GM23338 (cell line): ENCODE measurements around the gene DCLK3. TPM values are rescaled to one million over a fixed set of nuclear protein-coding genes. Genes with fewer than 3 reads are reported as not detected.

Experiments
- ATAC-seq: fragments of 200-7000 bp; cut with Tn5 transposase; 3 replicates; pipeline ENCODE4 v1.9.1; 2020
- DNase-seq: peaks from one replicate; pipeline ENCODE4 v3.0.0-alpha.2; 2015; ENCODE audit warnings: low spot score
- H2AFZ ChIP-seq: fragments of 200-600 bp; sonication (generic); 2 replicates; pipeline ENCODE4 v1.8.0; 2016; ENCODE audit warnings: antibody characterized with exemption, mild to moderate bottlenecking, moderate library complexity
- H3F3A ChIP-seq: fragments of 200-600 bp; sonication (generic); replicated peaks from 2 replicates; pipeline ENCODE4 v1.8.0; 2017; ENCODE audit warnings: antibody characterized with exemption, mixed run types, low read depth
- H3K27ac ChIP-seq: fragments of 200-600 bp; sonication (generic); 2 replicates; pipeline ENCODE4 v1.6.1; 2016; ENCODE audit warnings: low read depth
- H3K27me3 ChIP-seq: fragments of 200-600 bp; sonication (generic); 2 replicates; pipeline ENCODE4 v1.8.0; 2016; ENCODE audit warnings: mild to moderate bottlenecking, mixed run types, moderate library complexity; ENCODE audit not compliant: insufficient read depth
- H3K36me3 ChIP-seq: fragments of 200-600 bp; sonication (generic); 2 replicates; pipeline ENCODE4 v1.8.0; 2016; ENCODE audit warnings: mild to moderate bottlenecking; ENCODE audit not compliant: insufficient read depth
- H3K4me1 ChIP-seq: fragments of 200-600 bp; sonication (generic); 2 replicates; pipeline ENCODE4 v1.8.0; 2016; ENCODE audit warnings: mild to moderate bottlenecking, moderate library complexity; ENCODE audit not compliant: insufficient read depth
- H3K4me2 ChIP-seq: fragments of 200-600 bp; sonication (generic); 2 replicates; pipeline ENCODE4 v1.7.1; 2017; ENCODE audit warnings: mixed run types
- H3K4me3 ChIP-seq: fragments of 200-600 bp; sonication (generic); 2 replicates; pipeline ENCODE4 v1.6.1; 2016; ENCODE audit warnings: mixed run types
- H3K79me2 ChIP-seq: fragments of 200-600 bp; sonication (generic); replicated peaks from 2 replicates; pipeline ENCODE4 v1.8.0; 2017; ENCODE audit warnings: mild to moderate bottlenecking; ENCODE audit not compliant: insufficient read depth
- H3K9me2 ChIP-seq: fragments of 200-600 bp; sonication (generic); 2 replicates; pipeline ENCODE4 v1.8.0; 2017; ENCODE audit not compliant: insufficient read depth
- H4K20me1 ChIP-seq: fragments of 200-600 bp; sonication (generic); replicated peaks from 2 replicates; pipeline ENCODE4 v1.8.0; 2017; ENCODE audit warnings: mild to moderate bottlenecking; ENCODE audit not compliant: insufficient read depth
- H3K27ac Mint-ChIP-seq: 2 replicates; pipeline ENCODE4 v1.8.0; 2020; ENCODE audit warnings: inconsistent platforms, mild to moderate bottlenecking, moderate library complexity, mixed read lengths
- H3K27me3 Mint-ChIP-seq: 3 replicates; pipeline ENCODE4 v1.8.0; 2022; ENCODE audit warnings: low read depth, mild to moderate bottlenecking, moderate library complexity, mixed read lengths, inconsistent platforms; ENCODE audit not compliant: insufficient read depth, poor library complexity
- H3K36me3 Mint-ChIP-seq: 3 replicates; pipeline ENCODE4 v1.8.0; 2021; ENCODE audit warnings: low read depth, mild to moderate bottlenecking, inconsistent platforms, moderate library complexity, mixed read lengths
- H3K4me1 Mint-ChIP-seq: 3 replicates; pipeline ENCODE4 v1.8.0; 2020; ENCODE audit warnings: mild to moderate bottlenecking, inconsistent platforms, mixed read lengths
- H3K4me3 Mint-ChIP-seq: 3 replicates; pipeline ENCODE4 v1.8.0; 2021; ENCODE audit warnings: moderate library complexity, mild to moderate bottlenecking, inconsistent platforms, mixed read lengths
- H3K9me3 Mint-ChIP-seq: 3 replicates; pipeline ENCODE4 v1.8.0; 2020; ENCODE audit warnings: moderate library complexity, mild to moderate bottlenecking, inconsistent platforms, mixed read lengths
- CREB1 ChIP-seq: fragments of 250-450 bp; sonication (Bioruptor Pico); IDR thresholded peaks from 2 replicates; pipeline ENCODE4 v1.5.0; 2020; ENCODE audit warnings: low read depth, mild to moderate bottlenecking, moderate library complexity
- CTCF ChIP-seq, 2 experiments: fragments of 200-600 bp in 1 of 2; sonication (generic) in 1 of 2; conservative IDR thresholded peaks; 2 replicates each; pipeline versions ENCODE4 v1.5.1 to v1.6.1; 2016 to 2017; ENCODE audit warnings: antibody characterized with exemption in 2 of 2, low read depth in 2 of 2, mild to moderate bottlenecking in 2 of 2, moderate library complexity in 1 of 2
- ETS1 ChIP-seq: IDR thresholded peaks from 2 replicates; pipeline ENCODE4 v1.6.1; 2016; ENCODE audit warnings: antibody characterized with exemption
- EZH2 ChIP-seq: fragments of 200-600 bp; sonication (generic); IDR thresholded peaks from one replicate; pipeline ENCODE4 v1.8.0; 2017; ENCODE audit warnings: antibody characterized with exemption, mild to moderate bottlenecking, low read depth; ENCODE audit not compliant: unreplicated experiment
- EZH2phosphoT487 ChIP-seq: fragments of 200-600 bp; sonication (generic); IDR thresholded peaks from one replicate; pipeline ENCODE4 v1.8.1; 2018; ENCODE audit warnings: antibody characterized with exemption; ENCODE audit not compliant: unreplicated experiment
- JUNB ChIP-seq: IDR thresholded peaks from one replicate; pipeline ENCODE4 v1.6.1; 2016; ENCODE audit warnings: antibody characterized with exemption; ENCODE audit not compliant: unreplicated experiment
- polyA plus RNA-seq: library from polyadenylated mRNA; unstranded; fragments of >200 nt; fragmentation: Nextera tagmentation; extraction: Ambion mirVana; gene quantifications from 2 replicates; pipeline ENCODE4 v1.2.1, GENCODE V29; 2016
- total RNA-seq: library from RNA; depleted of rRNA; stranded (reverse); fragments of >200 nt; shearing (Covaris generic); gene quantifications from 2 replicates; pipeline ENCODE4 v1.2.3, GENCODE V29; 2014
- TF ChIP-seq, protein P1 (sequence below): IDR thresholded peaks from one replicate; pipeline ENCODE4 v1.6.1; 2018; ENCODE audit warnings: antibody characterized with exemption; ENCODE audit not compliant: unreplicated experiment

The DCLK3 gene
- total and polyA plus RNA-seq, 2 experiments from 2014 or later = 0.40 to 0.66 TPM

GRCh38 chr3:36734742-36735141 is 29.6 kb downstream of the DCLK3 start (continued):
- TF ChIP-seq ETS1 (no peak), JUNB (no peak), CREB1 (CRISPR knock-in tag) (no peak)
- TF ChIP-seq, protein P1, sequence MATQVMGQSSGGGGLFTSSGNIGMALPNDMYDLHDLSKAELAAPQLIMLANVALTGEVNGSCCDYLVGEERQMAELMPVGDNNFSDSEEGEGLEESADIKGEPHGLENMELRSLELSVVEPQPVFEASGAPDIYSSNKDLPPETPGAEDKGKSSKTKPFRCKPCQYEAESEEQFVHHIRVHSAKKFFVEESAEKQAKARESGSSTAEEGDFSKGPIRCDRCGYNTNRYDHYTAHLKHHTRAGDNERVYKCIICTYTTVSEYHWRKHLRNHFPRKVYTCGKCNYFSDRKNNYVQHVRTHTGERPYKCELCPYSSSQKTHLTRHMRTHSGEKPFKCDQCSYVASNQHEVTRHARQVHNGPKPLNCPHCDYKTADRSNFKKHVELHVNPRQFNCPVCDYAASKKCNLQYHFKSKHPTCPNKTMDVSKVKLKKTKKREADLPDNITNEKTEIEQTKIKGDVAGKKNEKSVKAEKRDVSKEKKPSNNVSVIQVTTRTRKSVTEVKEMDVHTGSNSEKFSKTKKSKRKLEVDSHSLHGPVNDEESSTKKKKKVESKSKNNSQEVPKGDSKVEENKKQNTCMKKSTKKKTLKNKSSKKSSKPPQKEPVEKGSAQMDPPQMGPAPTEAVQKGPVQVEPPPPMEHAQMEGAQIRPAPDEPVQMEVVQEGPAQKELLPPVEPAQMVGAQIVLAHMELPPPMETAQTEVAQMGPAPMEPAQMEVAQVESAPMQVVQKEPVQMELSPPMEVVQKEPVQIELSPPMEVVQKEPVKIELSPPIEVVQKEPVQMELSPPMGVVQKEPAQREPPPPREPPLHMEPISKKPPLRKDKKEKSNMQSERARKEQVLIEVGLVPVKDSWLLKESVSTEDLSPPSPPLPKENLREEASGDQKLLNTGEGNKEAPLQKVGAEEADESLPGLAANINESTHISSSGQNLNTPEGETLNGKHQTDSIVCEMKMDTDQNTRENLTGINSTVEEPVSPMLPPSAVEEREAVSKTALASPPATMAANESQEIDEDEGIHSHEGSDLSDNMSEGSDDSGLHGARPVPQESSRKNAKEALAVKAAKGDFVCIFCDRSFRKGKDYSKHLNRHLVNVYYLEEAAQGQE = no peak

DNA sequence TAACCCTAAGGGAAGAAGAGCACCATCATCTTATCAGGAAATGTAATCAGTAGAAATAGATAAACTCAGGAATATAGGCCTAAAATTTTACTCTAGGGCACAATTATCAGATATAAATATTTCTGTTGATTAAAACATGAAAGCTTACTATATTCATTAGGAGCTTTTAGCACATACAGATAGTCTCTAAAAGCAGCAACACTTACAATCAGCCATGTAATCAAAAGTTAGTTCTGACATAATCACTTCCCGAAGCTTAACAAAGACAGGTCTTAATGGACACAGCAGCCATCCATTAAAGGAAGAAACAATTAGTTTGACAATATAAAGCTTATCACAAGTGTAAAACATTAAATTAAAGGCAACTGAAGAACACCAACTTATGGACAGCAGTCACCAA is 30.6 kb downstream of the DCLK3 start:
- no peaks in the 10 kb centered on the region for H4K20me1 ChIP-seq
- H3K27me3 ChIP-seq = no peaks in the 10 kb centered on the region
- no peak overlapping the region for H3K27ac Mint-ChIP-seq
- H3K9me2 ChIP-seq = peaks cover 7% of the 10 kb centered on the region; the same call in 1 of the 2 replicates
- H3K4me3 ChIP-seq = no peak overlapping the region
- DNase-seq = no peak
- peaks cover 4% of the 10 kb centered on the region for H3K27me3 Mint-ChIP-seq
- H3K36me3 ChIP-seq = no peaks in the 10 kb centered on the region
- no peaks in the 10 kb centered on the region for H3K79me2 ChIP-seq
- no peak overlapping the region for H3K27ac ChIP-seq
- H3K4me2 ChIP-seq = no peak overlapping the region
- no peak for ATAC-seq
- H3K36me3 Mint-ChIP-seq = no peaks in the 10 kb centered on the region
- no peaks in the 10 kb centered on the region for H3F3A ChIP-seq
- H2AFZ ChIP-seq = no peak overlapping the region
- H3K4me3 Mint-ChIP-seq = no peak overlapping the region
- H3K4me1 ChIP-seq = no peaks in the 10 kb centered on the region
- no peaks in the 10 kb centered on the region for H3K4me1 Mint-ChIP-seq
- TF ChIP-seq ETS1 = no peak
- TF ChIP-seq EZH2phosphoT487 = no peak
- no peak for TF ChIP-seq EZH2
- no peaks in the 10 kb centered on the region; the same call in 2 of the 3 replicates for H3K9me3 Mint-ChIP-seq

GRCh38 chr3:36733162-36733696 is 31.1 kb downstream of the DCLK3 start:
- Histone ChIP-seq H4K20me1 (no peaks in the 10 kb centered on the region), H3K9me2 (peaks cover 7% of the 10 kb centered on the region; the same call in 1 of the 2 replicates), H3K4me1 (no peaks in the 10 kb centered on the region), H3F3A (no peaks in the 10 kb centered on the region), H3K79me2 (no peaks in the 10 kb centered on the region), H2AFZ (no peak overlapping the region), H3K4me2 (no peak overlapping the region), H3K27me3 (no peaks in the 10 kb centered on the region), H3K4me3 (no peak overlapping the region), H3K27ac (no peak overlapping the region), H3K36me3 (no peaks in the 10 kb centered on the region)
- no peaks in the 10 kb centered on the region for H3K36me3 Mint-ChIP-seq
- H3K9me3 Mint-ChIP-seq = no peaks in the 10 kb centered on the region
- ATAC-seq (no peak), DNase-seq (no peak)
- H3K27me3 Mint-ChIP-seq = peaks cover 4% of the 10 kb centered on the region
- no peak overlapping the region for H3K4me3 Mint-ChIP-seq
- no peak overlapping the region for H3K27ac Mint-ChIP-seq
- no peaks in the 10 kb centered on the region for H3K4me1 Mint-ChIP-seq
- TF ChIP-seq CREB1 (CRISPR knock-in tag) (no peak), JUNB (no peak), ETS1 (no peak), EZH2 (no peak), CTCF (conservative IDR thresholded peaks at IDR 0.05; ENCODE audit: low read depth in 2 of 2) (no peak), EZH2phosphoT487 (no peak)
- TF ChIP-seq, protein P1 = no peak
